ENCODE results near the gene AGO4. TPM values are rescaled to one million over a fixed set of nuclear protein-coding genes. Genes with fewer than 3 reads are reported as not detected.

The AGO4 gene
- polyA plus RNA-seq, 2 of the 4 experiments (the other 2 are of a cell fraction) = 3.1 to 4.7 TPM

DNA sequence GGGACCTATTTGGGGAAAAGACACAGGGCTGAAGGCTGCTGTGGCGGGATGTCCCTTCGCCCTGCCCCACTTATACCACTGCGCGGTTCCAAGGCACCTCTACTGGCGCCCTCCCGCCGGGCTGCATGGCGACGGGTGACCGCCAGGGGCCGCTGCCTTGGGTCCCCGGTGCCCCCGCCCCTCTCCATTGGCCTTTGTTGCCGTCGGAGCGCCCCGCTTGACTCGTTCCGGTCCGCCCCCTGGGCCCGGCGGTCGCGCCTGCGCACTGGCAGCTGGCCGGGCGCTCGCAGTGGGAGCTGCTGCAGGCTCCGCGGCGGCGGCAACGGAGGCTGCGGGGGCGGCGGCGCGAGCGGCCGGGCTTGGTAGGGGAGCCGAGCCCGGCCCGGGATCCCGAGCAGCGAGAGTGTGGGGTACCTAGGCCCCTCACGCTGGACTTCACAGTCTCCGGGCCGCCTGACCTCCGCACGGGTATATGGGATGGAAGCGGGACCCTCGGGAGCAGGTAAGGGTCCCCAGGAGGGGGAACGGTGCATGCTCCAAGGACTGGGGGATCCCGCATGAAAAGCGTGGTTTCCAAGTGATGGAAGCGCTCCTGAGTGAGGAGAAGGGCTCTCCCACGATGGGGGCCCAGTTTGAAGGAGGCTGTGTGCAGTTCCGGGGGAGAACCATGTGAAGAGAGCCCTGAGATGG, 75.3 kb downstream of the AGO4 start, which contains the start of gene AGO1:
Gene AGO1 (plus strand): TSS at position 265 of the 690 bp plus-strand sequence. CDS start 213 bp downstream, at position 478.
- peaks cover 24% of the 10 kb centered on the region; the same call in 2 of the 3 replicates for H3K4me1 ChIP-seq

More for the DNA sequence above, 75.3 kb downstream of the AGO4 start, which contains the start of gene AGO1:
- peak; percentile 96 to 97 for ATAC-seq
- Histone ChIP-seq H3K27ac (peak within 1 kb of the TSS; percentile 92 to 93), H3K4me3 (peak within 1 kb of the TSS; percentile 98), H3K4me2 (peak within 1 kb of the TSS; percentile 69), H3K9me3 (no peaks in the 10 kb centered on the region)
- CTCF ChIA-PET = interaction anchor here (0.6 to 3.1 kb wide), 18 partner anchors 9 to 1766 kb away, joined by 3 to 25 read pairs (median 4); no protein-coding TSS in a partner anchor
- POLR2A ChIA-PET = no interaction called here
- 0% methylated on average over 1 of the region's 58 CpGs for WGBS (ENCODE audit: missing lambda C conversion rate)
- FAIRE-seq = no peak
- no peak for TF ChIP-seq RARB (CRISPR knock-in tag; IDR thresholded peaks at IDR 0.05)
- TF ChIP-seq RCOR1 (IDR thresholded peaks at IDR 0.05; ENCODE audit: low read depth, low read length) = no peak
- peak; percentile 51 for TF ChIP-seq MAX (IDR thresholded peaks at IDR 0.05)
- TF ChIP-seq BCL3 (IDR thresholded peaks at IDR 0.05) = peak; percentile 28; the same call in 1 of the 3 replicates
- TF ChIP-seq EHF (CRISPR knock-in tag; IDR thresholded peaks at IDR 0.05) = no peak
- TF ChIP-seq PHF8 (IDR thresholded peaks at IDR 0.05; ENCODE audit: borderline replicate concordance, low read depth) = peak; percentile 33; the same call in 1 of the 2 replicates
- 0 out of 2 replicates have a peak, but pooled peaks have one; percentile 51 for TF ChIP-seq MAZ (IDR thresholded peaks at IDR 0.05; ENCODE audit: borderline replicate concordance, low read depth, low read length)
- peak; percentile 74 for TF ChIP-seq POLR2A (IDR thresholded peaks at IDR 0.05; ENCODE audit: low read length)
- TF ChIP-seq JUN (IDR thresholded peaks at IDR 0.05) = 0 out of 5 replicates have a peak, but pooled peaks of 1 of the 2 experiments have one; percentile 38
- TF ChIP-seq MYC (IDR thresholded peaks at IDR 0.05; ENCODE audit: borderline replicate concordance, low read length) = no peak
- TF ChIP-seq HDAC2 (IDR thresholded peaks at IDR 0.05) = no peak
- TF ChIP-seq, protein P1, sequence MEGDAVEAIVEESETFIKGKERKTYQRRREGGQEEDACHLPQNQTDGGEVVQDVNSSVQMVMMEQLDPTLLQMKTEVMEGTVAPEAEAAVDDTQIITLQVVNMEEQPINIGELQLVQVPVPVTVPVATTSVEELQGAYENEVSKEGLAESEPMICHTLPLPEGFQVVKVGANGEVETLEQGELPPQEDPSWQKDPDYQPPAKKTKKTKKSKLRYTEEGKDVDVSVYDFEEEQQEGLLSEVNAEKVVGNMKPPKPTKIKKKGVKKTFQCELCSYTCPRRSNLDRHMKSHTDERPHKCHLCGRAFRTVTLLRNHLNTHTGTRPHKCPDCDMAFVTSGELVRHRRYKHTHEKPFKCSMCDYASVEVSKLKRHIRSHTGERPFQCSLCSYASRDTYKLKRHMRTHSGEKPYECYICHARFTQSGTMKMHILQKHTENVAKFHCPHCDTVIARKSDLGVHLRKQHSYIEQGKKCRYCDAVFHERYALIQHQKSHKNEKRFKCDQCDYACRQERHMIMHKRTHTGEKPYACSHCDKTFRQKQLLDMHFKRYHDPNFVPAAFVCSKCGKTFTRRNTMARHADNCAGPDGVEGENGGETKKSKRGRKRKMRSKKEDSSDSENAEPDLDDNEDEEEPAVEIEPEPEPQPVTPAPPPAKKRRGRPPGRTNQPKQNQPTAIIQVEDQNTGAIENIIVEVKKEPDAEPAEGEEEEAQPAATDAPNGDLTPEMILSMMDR (IDR thresholded peaks at IDR 0.05) = peak; percentile 69
- TF ChIP-seq RFX5 (IDR thresholded peaks at IDR 0.05) = no peak
- TF ChIP-seq CBX2 (IDR thresholded peaks at IDR 0.05; ENCODE audit: borderline replicate concordance, low read depth) = no peak
- TF ChIP-seq, protein P2, sequence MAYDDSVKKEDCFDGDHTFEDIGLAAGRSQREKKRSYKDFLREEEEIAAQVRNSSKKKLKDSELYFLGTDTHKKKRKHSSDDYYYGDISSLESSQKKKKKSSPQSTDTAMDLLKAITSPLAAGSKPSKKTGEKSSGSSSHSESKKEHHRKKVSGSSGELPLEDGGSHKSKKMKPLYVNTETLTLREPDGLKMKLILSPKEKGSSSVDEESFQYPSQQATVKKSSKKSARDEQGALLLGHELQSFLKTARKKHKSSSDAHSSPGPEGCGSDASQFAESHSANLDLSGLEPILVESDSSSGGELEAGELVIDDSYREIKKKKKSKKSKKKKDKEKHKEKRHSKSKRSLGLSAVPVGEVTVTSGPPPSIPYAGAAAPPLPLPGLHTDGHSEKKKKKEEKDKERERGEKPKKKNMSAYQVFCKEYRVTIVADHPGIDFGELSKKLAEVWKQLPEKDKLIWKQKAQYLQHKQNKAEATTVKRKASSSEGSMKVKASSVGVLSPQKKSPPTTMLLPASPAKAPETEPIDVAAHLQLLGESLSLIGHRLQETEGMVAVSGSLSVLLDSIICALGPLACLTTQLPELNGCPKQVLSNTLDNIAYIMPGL (CRISPR knock-in tag; IDR thresholded peaks at IDR 0.05; ENCODE audit: borderline replicate concordance) = no peak
- TF ChIP-seq RAD21 (conservative IDR thresholded peaks at IDR 0.05 in 1 of 2, IDR thresholded peaks at IDR 0.05 in 1 of 2) = peak in 1 of 2 experiments; percentile 4; a peak in 1 of 5 replicates
- no peak for TF ChIP-seq SREBF2 (IDR thresholded peaks at IDR 0.05)
- TF ChIP-seq REST (IDR thresholded peaks at IDR 0.05) = no peak
- peak; percentile 36 for TF ChIP-seq SMC3 (IDR thresholded peaks at IDR 0.05)
- no peak for TF ChIP-seq NFE2L2 (conservative IDR thresholded peaks at IDR 0.05; ENCODE audit: low read length)
- no peak for TF ChIP-seq MAFK (IDR thresholded peaks at IDR 0.05; ENCODE audit: partially characterized antibody)
- peak; percentile 90 for DNase-seq (ENCODE audit: low read depth in 1 of 2, low spot score in 1 of 2)

Measured in A549 (cell line).